Neural progenitor cell (in vitro differentiated cells): ENCODE results near the gene ASIC2. TPM values are rescaled to one million over a fixed set of nuclear protein-coding genes. Genes with fewer than 3 reads are reported as not detected.
A peak's percentile ranks its signal among the peaks of the same experiment; 100 is the strongest.

ENCODE experiments used
- DNase-seq: peaks from one replicate; pipeline ENCODE4 v3.0.0-alpha.2; 2016; ENCODE audit warnings: low spot score
- H2AFZ ChIP-seq: fragments of 200-600 bp; sonication (generic); replicated peaks from 2 replicates; pipeline ENCODE4 v1.6.1; 2016; ENCODE audit warnings: antibody characterized with exemption
- H3F3A ChIP-seq: fragments of 200-600 bp; sonication (generic); 2 replicates; pipeline ENCODE4 v1.6.1; 2016; ENCODE audit warnings: antibody characterized with exemption, low read depth
- H3K27ac ChIP-seq: fragments of 200-600 bp; sonication (generic); 2 replicates; pipeline ENCODE4 v1.5.1; 2016; ENCODE audit warnings: mild to moderate bottlenecking
- H3K27me3 ChIP-seq: fragments of 200-600 bp; sonication (generic); 2 replicates; pipeline ENCODE4 v1.6.1; 2016; ENCODE audit warnings: mild to moderate bottlenecking, moderate library complexity
- H3K36me3 ChIP-seq: fragments of 200-600 bp; sonication (generic); 2 replicates; pipeline ENCODE4 v1.5.1; 2016
- H3K4me1 ChIP-seq: fragments of 200-600 bp; sonication (generic); 2 replicates; pipeline ENCODE4 v1.6.1; 2016; ENCODE audit warnings: mixed run types
- H3K4me2 ChIP-seq: fragments of 200-600 bp; sonication (generic); 2 replicates; pipeline ENCODE4 v1.6.1; 2016
- H3K4me3 ChIP-seq: fragments of 200-600 bp; sonication (generic); 2 replicates; pipeline ENCODE4 v1.5.1; 2016
- H3K79me2 ChIP-seq: fragments of 200-600 bp; sonication (generic); 2 replicates; pipeline ENCODE4 v1.6.1; 2016; ENCODE audit warnings: low read depth
- H3K9ac ChIP-seq: fragments of 200-600 bp; sonication (generic); 2 replicates; pipeline ENCODE4 v1.6.1; 2016
- H3K9me3 ChIP-seq: fragments of 200-600 bp; sonication (generic); 2 replicates; pipeline ENCODE4 v1.5.1; 2016; ENCODE audit warnings: low read depth
- H4K20me1 ChIP-seq: fragments of 200-600 bp; sonication (generic); 2 replicates; pipeline ENCODE4 v1.6.1; 2016; ENCODE audit warnings: low read depth
- H3K27ac Mint-ChIP-seq: 3 replicates; pipeline ENCODE4 v1.8.0; 2021; ENCODE audit warnings: mixed read lengths
- H3K27me3 Mint-ChIP-seq: 2 replicates; pipeline ENCODE4 v1.8.0; 2022; ENCODE audit warnings: low read depth, mild to moderate bottlenecking, inconsistent platforms, moderate library complexity, mixed read lengths; ENCODE audit not compliant: insufficient read depth
- H3K36me3 Mint-ChIP-seq: 3 replicates; pipeline ENCODE4 v1.8.0; 2021; ENCODE audit warnings: mixed read lengths
- H3K4me1 Mint-ChIP-seq: 3 replicates; pipeline ENCODE4 v1.8.0; 2021; ENCODE audit warnings: mixed read lengths
- H3K4me3 Mint-ChIP-seq: 3 replicates; pipeline ENCODE4 v1.8.0; 2021; ENCODE audit warnings: mild to moderate bottlenecking, moderate library complexity, mixed read lengths
- H3K9me3 Mint-ChIP-seq: 3 replicates; pipeline ENCODE4 v1.8.0; 2020; ENCODE audit warnings: mixed read lengths
- EZH2 ChIP-seq: fragments of 200-600 bp; sonication (generic); IDR thresholded peaks from 2 replicates; pipeline ENCODE4 v1.6.1; 2017; ENCODE audit warnings: antibody characterized with exemption, mild to moderate bottlenecking, moderate library complexity
- EZH2phosphoT487 ChIP-seq: fragments of 200-600 bp; sonication (generic); IDR thresholded peaks from 2 replicates; pipeline ENCODE4 v1.6.1; 2017; ENCODE audit warnings: antibody characterized with exemption
- total RNA-seq: library from RNA; depleted of rRNA; stranded (reverse); fragments of >200 nt; gene quantifications from 2 replicates; pipeline ENCODE4 v1.2.3, GENCODE V29; 2015; ENCODE audit warnings: low replicate concordance
- TF ChIP-seq, protein P1 (sequence below): fragments of 200-600 bp; sonication (generic); IDR thresholded peaks from 2 replicates; pipeline ENCODE4 v1.5.1; 2017; ENCODE audit warnings: antibody characterized with exemption, mild to moderate bottlenecking

ASIC2 gene
- total RNA-seq, 1 donor from 2014 or later, result 2.3 TPM

DNA sequence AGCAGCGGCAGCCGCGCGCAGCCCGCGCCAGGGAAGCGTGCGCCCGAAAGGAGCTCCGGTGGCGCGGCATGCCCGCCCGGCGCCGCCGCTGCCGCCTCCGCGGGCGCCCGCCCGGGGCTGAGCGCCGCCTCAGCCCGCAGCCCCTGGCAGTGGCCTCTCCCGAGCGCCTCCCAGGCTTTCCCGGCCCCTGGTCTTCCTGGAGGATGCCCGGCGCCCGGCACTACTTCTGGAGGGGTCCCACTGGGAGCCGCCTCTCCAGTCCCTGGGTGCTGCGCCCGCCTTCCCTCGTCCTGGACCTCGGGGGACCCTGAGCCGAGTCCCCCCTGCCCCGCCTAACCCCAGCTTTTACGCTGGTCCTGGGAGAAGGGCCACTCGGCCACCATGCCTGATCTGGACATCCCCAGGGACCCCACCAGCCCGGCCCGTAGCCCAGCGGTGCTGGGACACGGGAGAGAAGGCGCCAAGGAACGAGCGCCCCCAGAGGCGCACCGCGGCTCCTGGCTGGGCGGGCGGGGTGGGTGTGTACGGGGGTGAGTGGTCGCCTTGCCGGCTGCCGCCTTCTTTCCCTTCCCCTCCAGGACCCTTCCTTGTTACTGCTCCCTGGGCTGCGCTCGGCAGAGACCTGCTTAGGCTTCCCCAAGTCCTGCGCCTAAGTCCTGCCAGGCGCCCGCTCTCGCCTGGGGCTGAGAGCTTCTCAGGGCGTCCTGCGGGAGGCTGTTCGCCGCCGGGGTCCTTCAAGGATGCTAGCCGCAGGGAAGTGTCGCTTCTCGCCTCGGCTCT, 704 bp downstream of the ASIC2 start:
- Histone ChIP-seq H3K9me3 (no peaks in the 10 kb centered on the region), H3K4me3 (peak overlapping the region; percentile 93), H3K4me2 (peak overlapping the region; percentile 97), H3K79me2 (no peaks in the 10 kb centered on the region), H3K27me3 (peaks cover 85% of the 10 kb centered on the region), H3K9ac (no peak overlapping the region), H3K36me3 (no peaks in the 10 kb centered on the region), H3K4me1 (no peaks in the 10 kb centered on the region), H4K20me1 (no peaks in the 10 kb centered on the region), H3K27ac (no peak overlapping the region), H2AFZ (peak overlapping the region; percentile 100), H3F3A (peaks cover 8% of the 10 kb centered on the region)
- peak; percentile 79 for DNase-seq
- Mint-ChIP-seq H3K27me3 (peaks cover 63% of the 10 kb centered on the region), H3K27ac (no peak overlapping the region), H3K4me3 (peak overlapping the region; percentile 84), H3K9me3 (no peaks in the 10 kb centered on the region), H3K36me3 (no peaks in the 10 kb centered on the region), H3K4me1 (peaks cover 11% of the 10 kb centered on the region)
- no peak for TF ChIP-seq EZH2phosphoT487
- TF ChIP-seq, protein P1, sequence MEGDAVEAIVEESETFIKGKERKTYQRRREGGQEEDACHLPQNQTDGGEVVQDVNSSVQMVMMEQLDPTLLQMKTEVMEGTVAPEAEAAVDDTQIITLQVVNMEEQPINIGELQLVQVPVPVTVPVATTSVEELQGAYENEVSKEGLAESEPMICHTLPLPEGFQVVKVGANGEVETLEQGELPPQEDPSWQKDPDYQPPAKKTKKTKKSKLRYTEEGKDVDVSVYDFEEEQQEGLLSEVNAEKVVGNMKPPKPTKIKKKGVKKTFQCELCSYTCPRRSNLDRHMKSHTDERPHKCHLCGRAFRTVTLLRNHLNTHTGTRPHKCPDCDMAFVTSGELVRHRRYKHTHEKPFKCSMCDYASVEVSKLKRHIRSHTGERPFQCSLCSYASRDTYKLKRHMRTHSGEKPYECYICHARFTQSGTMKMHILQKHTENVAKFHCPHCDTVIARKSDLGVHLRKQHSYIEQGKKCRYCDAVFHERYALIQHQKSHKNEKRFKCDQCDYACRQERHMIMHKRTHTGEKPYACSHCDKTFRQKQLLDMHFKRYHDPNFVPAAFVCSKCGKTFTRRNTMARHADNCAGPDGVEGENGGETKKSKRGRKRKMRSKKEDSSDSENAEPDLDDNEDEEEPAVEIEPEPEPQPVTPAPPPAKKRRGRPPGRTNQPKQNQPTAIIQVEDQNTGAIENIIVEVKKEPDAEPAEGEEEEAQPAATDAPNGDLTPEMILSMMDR, result peak; percentile 66

DNA sequence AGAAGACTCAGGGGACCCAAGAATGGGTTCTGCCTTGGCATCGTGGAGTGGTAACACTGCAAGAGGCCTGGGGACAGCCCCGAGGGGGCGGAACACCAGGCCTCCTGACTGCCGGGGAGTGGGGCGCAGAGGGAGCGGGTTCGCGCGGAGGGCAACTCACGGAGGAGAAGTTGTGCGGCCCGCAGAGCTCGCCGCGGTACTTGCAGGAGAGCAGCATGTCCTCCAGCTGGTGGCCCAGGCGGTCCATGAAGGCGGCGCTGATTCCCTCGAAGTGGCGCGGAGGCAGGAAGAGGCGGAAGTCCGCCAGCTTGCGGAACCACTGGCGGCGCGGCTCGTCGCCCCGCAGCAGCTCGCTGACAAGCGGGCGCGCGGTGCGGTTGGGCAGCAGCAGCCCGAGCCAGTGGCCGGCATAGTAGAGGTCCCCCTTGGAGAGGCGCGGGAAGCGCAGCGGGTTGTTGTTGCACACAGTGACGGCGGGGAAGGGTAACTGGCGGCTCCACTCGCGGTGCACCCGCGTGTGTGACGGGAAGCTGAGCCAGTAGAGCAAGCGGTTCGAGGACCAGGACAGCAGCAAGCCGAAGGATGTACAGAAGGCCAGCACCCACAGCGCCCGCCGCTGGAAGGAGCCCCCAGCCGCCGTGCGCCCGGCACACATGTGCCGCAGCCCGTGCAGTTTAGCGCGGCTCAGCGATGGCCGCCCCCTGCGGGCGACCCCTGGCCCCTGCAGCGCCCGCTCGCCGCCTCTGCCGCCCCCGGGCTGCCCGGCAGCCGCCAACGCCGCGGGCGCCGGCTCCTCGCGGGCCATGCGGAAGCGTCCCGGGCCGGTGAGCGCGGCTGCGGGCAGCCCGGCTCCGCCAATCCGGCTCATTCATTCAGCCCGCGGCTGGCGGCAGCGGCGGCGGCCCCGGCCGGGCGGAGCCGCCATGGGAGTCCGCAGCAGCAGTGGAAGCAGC, 1.6 kb downstream of the ASIC2 start:
- Mint-ChIP-seq H3K36me3 (no peaks in the 10 kb centered on the region), H3K4me3 (peak overlapping the region; percentile 91), H3K4me1 (peaks cover 14% of the 10 kb centered on the region), H3K27ac (no peak overlapping the region), H3K9me3 (no peaks in the 10 kb centered on the region), H3K27me3 (peaks cover 60% of the 10 kb centered on the region)
- peak; percentile 60 for TF ChIP-seq EZH2phosphoT487
- peak; percentile 66 for TF ChIP-seq EZH2
- TF ChIP-seq, protein P1, result peak; percentile 41
- no peak overlapping the region for H3K27ac ChIP-seq
- peak; percentile 77 for DNase-seq
- peaks cover 77% of the 10 kb centered on the region for H3K27me3 ChIP-seq
- H3K4me1 ChIP-seq, result no peaks in the 10 kb centered on the region
- H3K9ac ChIP-seq, result no peak overlapping the region
- H2AFZ ChIP-seq, result peak overlapping the region; percentile 100
- H3K4me3 ChIP-seq, result peak overlapping the region; percentile 93
- no peaks in the 10 kb centered on the region for H3K9me3 ChIP-seq
- H3K79me2 ChIP-seq, result no peaks in the 10 kb centered on the region
- H3F3A ChIP-seq, result peaks cover 8% of the 10 kb centered on the region
- H3K36me3 ChIP-seq, result no peaks in the 10 kb centered on the region
- H4K20me1 ChIP-seq, result no peaks in the 10 kb centered on the region
- H3K4me2 ChIP-seq, result peak overlapping the region; percentile 97

DNA sequence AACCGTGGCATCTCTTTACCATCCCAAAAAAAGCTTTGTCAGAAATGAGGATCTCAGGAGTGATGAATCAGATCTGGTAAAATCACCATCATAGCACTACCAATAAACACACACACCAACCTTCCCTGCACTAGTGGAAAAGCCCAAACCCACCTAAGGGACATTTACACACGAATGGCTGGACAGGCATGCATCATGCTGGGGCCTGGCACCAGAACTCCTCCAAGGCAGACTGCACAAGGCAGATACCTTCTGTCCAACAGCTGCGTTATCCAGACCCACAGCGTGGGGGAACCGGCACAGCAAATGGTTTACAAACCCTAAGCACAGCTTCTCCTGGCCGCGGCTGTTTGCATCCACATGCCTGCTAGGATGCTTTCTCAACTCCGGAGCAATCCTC, 2.8 kb downstream of the ASIC2 start:
- Histone ChIP-seq H3K9me3 (no peaks in the 10 kb centered on the region), H3K4me2 (no peak overlapping the region), H3K36me3 (no peaks in the 10 kb centered on the region), H3K27me3 (peaks cover 64% of the 10 kb centered on the region), H2AFZ (no peak overlapping the region), H3F3A (peaks cover 8% of the 10 kb centered on the region), H3K9ac (no peak overlapping the region), H4K20me1 (no peaks in the 10 kb centered on the region), H3K4me1 (no peaks in the 10 kb centered on the region), H3K27ac (no peak overlapping the region), H3K79me2 (no peaks in the 10 kb centered on the region), H3K4me3 (no peak overlapping the region)
- TF ChIP-seq, protein P1, result no peak
- TF ChIP-seq EZH2 (no peak), EZH2phosphoT487 (no peak)
- H3K9me3 Mint-ChIP-seq, result no peaks in the 10 kb centered on the region
- H3K27ac Mint-ChIP-seq, result no peak overlapping the region
- peak overlapping the region; percentile 35 for H3K4me3 Mint-ChIP-seq
- peaks cover 55% of the 10 kb centered on the region for H3K27me3 Mint-ChIP-seq
- no peak for DNase-seq
- peaks cover 14% of the 10 kb centered on the region for H3K4me1 Mint-ChIP-seq
- H3K36me3 Mint-ChIP-seq, result no peaks in the 10 kb centered on the region
